SK-N-SH (cell line): Measurements from ENCODE around the gene RPS16. TPM values are rescaled to one million over a fixed set of nuclear protein-coding genes. Genes with fewer than 3 reads are reported as not detected.

Experiments
- CTCF ChIA-PET: fragments of 300-600, 350-600 bp; formaldehyde crosslinking; extraction: SDS; loops from one replicate; lab custom pipeline; 2021; lab: Yijun Ruan, JAX
- POLR2A ChIA-PET: fragments of 350-600 bp; sonication (Branson Sonifier 250); formaldehyde crosslinking; extraction: SDS; loops from one replicate; lab custom pipeline; 2020; ENCODE audit warnings: antibody characterized with exemption, inconsistent platforms; lab: Yijun Ruan, JAX
- DNase-seq: peaks from one replicate; pipeline ENCODE4 v3.0.0; 2012
- H2AFZ ChIP-seq: fragments of 200-600 bp; sonication (generic); 2 replicates; pipeline ENCODE4 v1.8.1; 2016; ENCODE audit warnings: antibody characterized with exemption, mild to moderate bottlenecking, low read depth
- H3F3A ChIP-seq: fragments of 200-600 bp; sonication (generic); replicated peaks from 2 replicates; pipeline ENCODE3; 2016; ENCODE audit warnings: antibody characterized with exemption, mild to moderate bottlenecking; ENCODE audit not compliant: insufficient read depth
- H3K27ac ChIP-seq, 2 experiments: fragments of 200-500 bp in 1 of 2; fragments of 200-600 bp in 1 of 2; sonication (Bioruptor generic) in 1 of 2; sonication (generic), shearing (Covaris generic) in 1 of 2; 2 replicates each; pipeline versions ENCODE4 v1.5.1 to v1.6.1; 2014 to 2016; ENCODE audit warnings: low read depth in 2 of 2, inconsistent platforms in 1 of 2, low read length in 1 of 2, mild to moderate bottlenecking in 1 of 2, mixed read lengths in 1 of 2
- H3K27me3 ChIP-seq: fragments of 200-600 bp; sonication (generic), shearing (Covaris generic); 2 replicates; pipeline ENCODE4 v1.6.1; 2016; ENCODE audit warnings: mixed run types; ENCODE audit not compliant: insufficient read depth
- H3K36me3 ChIP-seq, 2 experiments: fragments of 200-500 bp in 1 of 2; fragments of 200-600 bp in 1 of 2; sonication (Bioruptor generic) in 1 of 2; sonication (generic) in 1 of 2; replicated peaks in 1 of 2; 2 replicates each; pipeline versions ENCODE3 to v1.5.1; 2014 to 2016; ENCODE audit warnings: low read length in 1 of 2, mild to moderate bottlenecking in 1 of 2; ENCODE audit not compliant: insufficient read depth in 2 of 2, control insufficient read depth in 1 of 2
- H3K4me1 ChIP-seq, 2 experiments: fragments of 200-500 bp in 1 of 2; fragments of 200-600 bp in 1 of 2; sonication (Bioruptor generic) in 1 of 2; sonication (generic), shearing (Covaris generic) in 1 of 2; 2 replicates each; pipeline versions ENCODE4 v1.5.1 to v1.6.1; 2014 to 2016; ENCODE audit warnings: low read depth in 1 of 2, low read length in 1 of 2, mixed run types in 1 of 2; ENCODE audit not compliant: insufficient read depth in 2 of 2, control insufficient read depth in 1 of 2
- H3K4me2 ChIP-seq: fragments of 200-600 bp; sonication (generic), shearing (Covaris generic); 2 replicates; pipeline ENCODE4 v1.6.1; 2017; ENCODE audit warnings: mixed run types
- H3K4me3 ChIP-seq, 2 experiments: fragments of 200-500 bp in 1 of 2; fragments of 200-600 bp in 1 of 2; sonication (Bioruptor generic) in 1 of 2; sonication (generic), shearing (Covaris generic) in 1 of 2; 2 replicates each; pipeline versions ENCODE4 v1.5.1 to v1.8.1; 2014 to 2016; ENCODE audit warnings: low read depth in 2 of 2, inconsistent platforms in 1 of 2, low read length in 1 of 2, mild to moderate bottlenecking in 1 of 2, mixed read lengths in 1 of 2, moderate library complexity in 1 of 2
- H3K79me2 ChIP-seq: fragments of 200-600 bp; sonication (generic); 2 replicates; pipeline ENCODE4 v1.8.1; 2017; ENCODE audit warnings: mild to moderate bottlenecking; ENCODE audit not compliant: insufficient read depth
- H3K9ac ChIP-seq: fragments of 200-600 bp; sonication (generic); 2 replicates; pipeline ENCODE4 v1.6.1; 2017; ENCODE audit warnings: mixed run types
- H3K9me2 ChIP-seq: fragments of 200-600 bp; sonication (generic); 2 replicates; pipeline ENCODE4 v1.6.1; 2017; ENCODE audit warnings: mixed run types
- H3K9me3 ChIP-seq: fragments of 200-600 bp; sonication (generic); 2 replicates; pipeline ENCODE4 v1.6.1; 2017; ENCODE audit warnings: mixed run types, mild to moderate bottlenecking, moderate library complexity
- H4K20me1 ChIP-seq: fragments of 200-600 bp; sonication (generic); 2 replicates; pipeline ENCODE4 v1.6.1; 2017; ENCODE audit warnings: mild to moderate bottlenecking, mixed run types; ENCODE audit not compliant: insufficient read depth
- CHD2 ChIP-seq: fragments of 150-350 bp; IDR thresholded peaks from 2 replicates; pipeline ENCODE4 v1.6.1; 2018; ENCODE audit warnings: low read length; ENCODE audit not compliant: partially characterized antibody
- EZH2phosphoT487 ChIP-seq: fragments of 200-600 bp; sonication (generic); IDR thresholded peaks from 2 replicates; pipeline ENCODE4 v1.6.1; 2017; ENCODE audit warnings: low read depth, mixed run types, mild to moderate bottlenecking, antibody characterized with exemption, moderate library complexity, borderline replicate concordance
- RCOR1 ChIP-seq: fragments of 150-350 bp; IDR thresholded peaks from 2 replicates; pipeline ENCODE4 v1.6.1; 2017; ENCODE audit warnings: antibody characterized with exemption, low read length
- RFX5 ChIP-seq: IDR thresholded peaks from 2 replicates; pipeline ENCODE4 v1.6.1; 2012; ENCODE audit warnings: mild to moderate bottlenecking, improper control_type of control experiment, low read length
- TAF1 ChIP-seq: IDR thresholded peaks from 2 replicates; pipeline ENCODE4 v1.6.1; 2012; ENCODE audit warnings: low read depth, mild to moderate bottlenecking, low read length, moderate library complexity, borderline replicate concordance
- WGBS: methylation state at CpG from one replicate; pipeline ENCODE4 v1.1.6; 2017; ENCODE audit warnings: low lambda C conversion rate; 5-methylcytosine and 5-hydroxymethylcytosine counted together
- polyA plus RNA-seq, 3 experiments: library from polyadenylated mRNA; depleted of rRNA; stranded (reverse); fragments of >200 nt; gene quantifications; 2 replicates each; pipeline ENCODE4 v1.2.3, GENCODE V29; 2012

RPS16 gene
- polyA plus RNA-seq, 1 of the 3 experiments (the other 2 are of a cell fraction), result 7,541 TPM

DNA sequence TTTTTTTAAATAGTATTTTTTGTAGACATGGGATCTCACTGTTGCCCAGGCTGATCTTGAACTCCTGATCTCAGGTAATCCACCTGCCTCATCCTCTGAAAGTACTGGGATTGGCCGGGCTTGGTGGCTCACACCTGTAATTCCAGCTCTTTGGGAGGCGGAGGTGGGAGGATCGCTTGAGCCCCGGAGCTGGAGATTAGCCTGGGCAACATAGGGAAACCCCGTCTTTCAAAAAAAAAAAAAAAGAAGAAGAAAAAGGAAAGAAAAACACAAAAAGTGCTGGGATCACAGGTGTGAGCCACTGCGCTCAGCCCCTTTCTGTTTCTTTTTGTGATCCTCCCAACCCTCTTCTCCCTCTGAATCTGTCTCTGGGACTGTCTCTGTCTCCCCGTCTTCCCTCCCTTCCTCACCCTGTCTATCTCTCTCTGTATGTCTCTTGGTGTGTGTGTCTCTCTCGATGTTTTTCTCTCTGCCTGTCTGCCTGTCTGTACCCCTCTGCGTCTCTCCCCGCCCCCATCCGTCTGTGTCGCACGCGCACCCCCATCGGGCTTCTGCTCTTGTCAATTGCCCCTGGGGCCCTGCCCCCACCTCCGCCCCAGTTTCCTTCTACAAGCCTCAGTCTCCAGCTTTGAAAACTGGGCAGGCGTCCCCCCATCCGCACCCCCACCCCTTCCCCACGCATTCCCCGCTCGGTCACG is 29.6 kb downstream of the RPS16 start:
- TF ChIP-seq EZH2phosphoT487 (no peak), CHD2 (peak; percentile 76)
- TF ChIP-seq, all 33 proteins: peak for 1
- no peaks in the 10 kb centered on the region for H3K27me3 ChIP-seq
- H3K27ac ChIP-seq, result peak overlapping the region; percentile 39 to 91
- peaks cover 47% of the 10 kb centered on the region for H3F3A ChIP-seq
- no peaks in the 10 kb centered on the region for H3K9me2 ChIP-seq
- no peak overlapping the region for H2AFZ ChIP-seq
- peak overlapping the region; percentile 92 for H3K4me2 ChIP-seq
- peaks cover 0 to 7% of the 10 kb centered on the region in 2 experiments for H3K36me3 ChIP-seq
- peaks cover 28% of the 10 kb centered on the region for H3K79me2 ChIP-seq
- peak overlapping the region; percentile 82 to 98; a peak in 3 of 4 replicates for H3K4me3 ChIP-seq
- peaks cover 37 to 39% of the 10 kb centered on the region in 2 experiments; a peak in 3 of 4 replicates for H3K4me1 ChIP-seq
- peaks cover 19% of the 10 kb centered on the region for H4K20me1 ChIP-seq
- no peak for DNase-seq
- CTCF ChIA-PET, result interaction anchor here (1.0 to 3.9 kb wide), 2 partner anchors 8 to 126 kb away, joined by 3 to 52 read pairs; partner anchors contain the start of gene EID2B
- H3K9me3 ChIP-seq, result no peaks in the 10 kb centered on the region
- H3K9ac ChIP-seq, result peak overlapping the region; percentile 97
- WGBS, result 27% methylated on average over 22 of the region's 22 CpGs
- POLR2A ChIA-PET, result interaction anchor here (0.9 to 2.5 kb wide), 3 partner anchors 8 to 29 kb away, joined by 3 to 12 read pairs (median 4); partner anchors contain the start of genes MED29, PAF1 and RPS16

DNA sequence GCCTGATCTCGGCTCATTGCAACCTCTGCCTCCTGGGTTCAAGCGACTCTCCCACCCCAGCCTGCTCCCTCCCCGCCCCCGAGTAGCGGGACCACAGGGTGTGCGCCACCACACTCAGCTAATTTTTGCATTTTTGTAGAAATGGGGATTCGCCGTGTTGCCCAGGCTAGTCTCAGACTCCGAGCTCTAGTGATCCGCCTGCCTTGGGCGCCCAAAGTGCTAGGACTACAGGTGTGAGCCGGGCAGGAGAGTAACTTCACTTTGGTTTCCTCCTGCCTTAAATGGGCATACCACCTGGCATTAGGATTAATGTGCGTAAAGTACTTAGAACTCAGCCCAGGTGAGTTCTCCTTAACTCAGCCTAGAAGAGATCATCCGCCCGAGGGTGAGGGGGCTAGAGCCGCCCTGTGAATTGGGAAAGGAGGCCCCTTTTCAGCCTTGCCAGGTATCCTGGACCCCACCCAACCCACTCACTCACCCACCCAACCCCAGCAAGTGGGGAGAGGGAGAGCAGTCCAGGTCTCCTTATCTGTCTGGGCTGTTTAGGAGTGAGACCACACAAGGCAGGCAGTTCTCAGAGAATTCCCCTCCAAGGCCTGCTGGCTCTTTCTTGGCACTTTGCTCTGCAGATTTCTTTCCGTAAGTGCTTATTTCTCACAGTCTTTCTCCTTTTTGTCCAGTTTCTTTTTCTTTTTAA is 30.3 kb downstream of the RPS16 start:
- WGBS, result 96% methylated on average over 17 of the region's 17 CpGs
- H3K79me2 ChIP-seq, result peaks cover 28% of the 10 kb centered on the region
- H3K9me2 ChIP-seq, result no peaks in the 10 kb centered on the region
- ChIA-PET CTCF (no interaction called here), POLR2A (no interaction called here)
- peaks cover 45% of the 10 kb centered on the region for H3F3A ChIP-seq
- peaks cover 30 to 33% of the 10 kb centered on the region in 2 experiments; a peak in 3 of 4 replicates for H3K4me1 ChIP-seq
- H3K27me3 ChIP-seq, result no peaks in the 10 kb centered on the region
- TF ChIP-seq RFX5 (no peak), RCOR1 (no peak), EZH2phosphoT487 (no peak), TAF1 (no peak)
- DNase-seq, result no peak
- H2AFZ ChIP-seq, result no peak overlapping the region
- H3K9me3 ChIP-seq, result no peaks in the 10 kb centered on the region
- peaks cover 19% of the 10 kb centered on the region for H4K20me1 ChIP-seq
- no peak overlapping the region for H3K4me3 ChIP-seq
- no peak overlapping the region for H3K4me2 ChIP-seq
- H3K9ac ChIP-seq, result no peak overlapping the region
- peaks cover 0 to 7% of the 10 kb centered on the region in 2 experiments for H3K36me3 ChIP-seq
- H3K27ac ChIP-seq, result peak overlapping the region in 1 of 2 experiments; percentile 91; a peak in 2 of 4 replicates
